Measurements from ENCODE around the gene POLDIP2. TPM values are rescaled to one million over a fixed set of nuclear protein-coding genes. Genes with fewer than 3 reads are reported as not detected.

The POLDIP2 gene
- polyA plus RNA-seq, 1 donor = 83.6 TPM

- no peak for DNase-seq
These were observed 34.1 kb upstream of the POLDIP2 start for GRCh38 chr17:28391401-28391800.

- no peak for DNase-seq
These were observed 33.7 kb upstream of the POLDIP2 start for GRCh38 chr17:28390984-28391383.

- no peak for DNase-seq
These were observed 33.2 kb upstream of the POLDIP2 start for GRCh38 chr17:28390563-28390962.

- no peak for DNase-seq
These were observed 32.8 kb upstream of the POLDIP2 start for GRCh38 chr17:28390141-28390540.

GRCh38 chr17:28388106-28388505 lies 30.8 kb upstream of the POLDIP2 start:
- no peak for DNase-seq

- no peak for DNase-seq
These were observed 29.1 kb upstream of the POLDIP2 start for GRCh38 chr17:28386391-28386790.

GRCh38 chr17:28385406-28385805 lies 28.1 kb upstream of the POLDIP2 start:
- no peak for DNase-seq

GRCh38 chr17:28385037-28385400 lies 27.7 kb upstream of the POLDIP2 start:
- no peak for DNase-seq

GRCh38 chr17:28384281-28385036 lies 27.1 kb upstream of the POLDIP2 start:
- peak; percentile 37 for DNase-seq

- DNase-seq = peak; percentile 11
These were observed 24.0 kb upstream of the POLDIP2 start for GRCh38 chr17:28381141-28381825.

GRCh38 chr17:28379814-28380801 lies 22.8 kb upstream of the POLDIP2 start:
- DNase-seq = no peak

GRCh38 chr17:28372945-28373274 lies 15.6 kb upstream of the POLDIP2 start:
- DNase-seq = no peak

- DNase-seq = peak; percentile 3
These were observed 15.0 kb upstream of the POLDIP2 start for GRCh38 chr17:28372203-28372944.

- DNase-seq = peak; percentile 89
These were observed 14.2 kb upstream of the POLDIP2 start, which contains the start of gene SARM1 for GRCh38 chr17:28371245-28372202. SARM1 (plus strand) TSS chr17:28371694; CDS start chr17:28372033, 339 bp downstream.

GRCh38 chr17:28370744-28371103 lies 13.4 kb upstream of the POLDIP2 start:
- DNase-seq = no peak

- no peak for DNase-seq
These were observed 12.9 kb upstream of the POLDIP2 start, which contains the start of gene VTN for GRCh38 chr17:28370035-28370743. VTN (minus strand) TSS chr17:28370307; CDS start chr17:28370203, 104 bp downstream.

GRCh38 chr17:28369684-28370034 lies 12.3 kb upstream of the POLDIP2 start:
- no peak for DNase-seq

- no peak for DNase-seq
These were observed 11.8 kb upstream of the POLDIP2 start for GRCh38 chr17:28368915-28369683.

GRCh38 chr17:28368306-28368831 lies 11.0 kb upstream of the POLDIP2 start:
- DNase-seq = no peak
